Measurements from ENCODE around the gene MEGF11. TPM values are rescaled to one million over a fixed set of nuclear protein-coding genes. Genes with fewer than 3 reads are reported as not detected.

MEGF11 gene
- total RNA-seq, 1 experiment from 2014 or later: 2.3 TPM

DNA sequence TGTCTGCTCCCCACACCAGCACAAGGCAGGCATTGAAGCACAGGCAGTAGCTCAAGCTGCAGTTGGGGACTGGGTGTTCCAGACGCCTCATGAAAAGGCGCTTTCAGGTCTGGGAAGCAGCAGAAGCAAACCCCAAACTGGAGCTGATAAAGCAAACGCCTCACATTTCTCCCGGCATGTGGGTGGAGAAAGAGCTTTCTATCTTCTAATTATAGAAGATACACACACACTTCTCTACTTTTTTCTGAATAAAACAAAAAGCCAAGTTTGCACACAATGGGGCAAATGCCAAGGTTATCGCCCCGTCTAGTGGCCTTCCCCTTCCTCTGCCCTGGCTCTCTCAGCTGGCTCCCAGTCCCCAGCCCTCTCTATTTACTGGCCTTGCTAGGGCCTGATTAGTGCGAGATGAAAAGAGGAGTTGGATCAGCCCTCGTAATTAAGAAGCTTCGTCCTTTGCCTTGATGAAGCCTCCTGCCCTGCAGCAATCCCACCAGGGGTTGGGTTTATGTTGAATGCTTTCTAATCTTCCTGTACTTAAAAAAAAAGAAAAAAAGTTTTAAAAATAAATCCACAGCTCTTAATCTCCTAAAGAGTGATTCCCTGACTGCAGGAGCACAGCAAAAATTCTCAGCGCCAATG is 120.2 kb downstream of the MEGF11 start:
- intact Hi-C loops (cut with micrococcal nuclease): no loop called here
- ATAC-seq (no peak), DNase-seq (ENCODE audit: low read depth, low spot score) (no peak)
- Histone ChIP-seq H3K27me3 (ENCODE audit: insufficient read depth, low read length) (0 out of 2 replicates have a peak, but pooled peaks cover 6% of the 10 kb centered on the region), H3K4me3 (replicated peaks in 1 of 2; ENCODE audit: low read depth in 1 of 2, low read length in 2 of 2) (no peak overlapping the region), H3K9me3 (ENCODE audit: control insufficient read depth in 1 of 2, insufficient read depth in 1 of 2, low read depth in 1 of 2, low read length in 2 of 2) (no peaks in the 10 kb centered on the region), H3K9me2 (ENCODE audit: insufficient read depth) (no peaks in the 10 kb centered on the region), H4K20me1 (ENCODE audit: insufficient read depth) (no peaks in the 10 kb centered on the region), H3K27ac (ENCODE audit: low read depth, low read length) (no peak overlapping the region), H3K36me3 (ENCODE audit: control insufficient read depth in 1 of 2, insufficient read depth in 2 of 2, low read length in 2 of 2) (no peaks in the 10 kb centered on the region), H3K4me2 (ENCODE audit: low read length) (no peak overlapping the region), H3K79me2 (ENCODE audit: insufficient read depth, low read length) (no peaks in the 10 kb centered on the region), H2AFZ (ENCODE audit: low read depth, low read length, poor library complexity, severe bottlenecking) (no peak overlapping the region), H3K9ac (ENCODE audit: low read length) (no peak overlapping the region), H3K4me1 (ENCODE audit: control insufficient read depth in 1 of 2, insufficient read depth in 2 of 2, low read length in 2 of 2) (no peaks in the 10 kb centered on the region)
- ChIA-PET RAD21 (ENCODE audit: low non-redundant PET in 1 of 2, low total read pairs in 2 of 2, uncharacterized antibody in 2 of 2, unreplicated experiment in 2 of 2) (no interaction called here), CTCF (no interaction called here), POLR2A (interaction anchor here (0.6 kb wide), 1 partner anchor 231 kb away, joined by 3 read pairs; no protein-coding TSS in a partner anchor)
- TF ChIP-seq EZH2phosphoT487 (IDR thresholded peaks at IDR 0.05; ENCODE audit: borderline replicate concordance): no peak
- no peak for TF ChIP-seq EGR1 (IDR thresholded peaks at IDR 0.05; ENCODE audit: low read depth)
- no peak for TF ChIP-seq RAD21 (IDR thresholded peaks at IDR 0.05; ENCODE audit: low read depth)
- no peak for TF ChIP-seq SRF (IDR thresholded peaks at IDR 0.05; ENCODE audit: low read depth)
- TF ChIP-seq CBX3 (IDR thresholded peaks at IDR 0.05; ENCODE audit: low read depth): no peak
- no TSS peak for BruUV-seq (replicated peaks)

DNA sequence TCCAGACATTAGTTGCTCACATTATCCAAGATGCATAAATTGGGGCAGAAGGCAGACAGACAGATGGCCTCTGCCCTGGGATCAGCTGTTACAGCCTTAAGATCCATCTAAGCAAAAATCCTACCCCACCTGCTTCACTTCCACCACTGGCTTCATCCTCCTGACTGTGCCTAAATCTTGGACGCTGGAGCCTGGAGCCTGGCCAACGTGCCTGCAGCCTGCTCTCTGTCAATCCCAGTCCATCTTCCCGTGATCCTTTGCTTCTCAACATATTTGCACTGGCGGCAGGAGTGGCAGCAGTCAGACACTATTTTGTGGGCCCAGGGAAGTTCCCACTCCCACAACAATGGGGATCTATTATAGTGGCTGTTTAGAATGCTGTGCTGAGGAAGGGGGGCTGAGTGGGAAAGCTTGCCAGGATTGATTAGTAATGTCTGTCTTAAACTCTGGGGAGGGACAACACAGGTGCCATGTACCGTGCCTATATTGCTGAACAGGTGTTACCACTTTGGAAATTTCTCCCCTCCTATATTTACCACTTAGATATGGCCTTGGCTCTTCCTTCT is 121.2 kb downstream of the MEGF11 start:
- Histone ChIP-seq H3K27ac (ENCODE audit: low read depth, low read length) (no peak overlapping the region), H3K4me1 (ENCODE audit: control insufficient read depth in 1 of 2, insufficient read depth in 2 of 2, low read length in 2 of 2) (no peaks in the 10 kb centered on the region), H3K9me3 (ENCODE audit: control insufficient read depth in 1 of 2, insufficient read depth in 1 of 2, low read depth in 1 of 2, low read length in 2 of 2) (no peaks in the 10 kb centered on the region), H4K20me1 (ENCODE audit: insufficient read depth) (no peaks in the 10 kb centered on the region), H3K4me3 (replicated peaks in 1 of 2; ENCODE audit: low read depth in 1 of 2, low read length in 2 of 2) (no peak overlapping the region), H3K36me3 (ENCODE audit: control insufficient read depth in 1 of 2, insufficient read depth in 2 of 2, low read length in 2 of 2) (no peaks in the 10 kb centered on the region), H3K4me2 (ENCODE audit: low read length) (no peak overlapping the region), H3K27me3 (ENCODE audit: insufficient read depth, low read length) (0 out of 2 replicates have a peak, but pooled peaks cover 6% of the 10 kb centered on the region), H2AFZ (ENCODE audit: low read depth, low read length, poor library complexity, severe bottlenecking) (no peak overlapping the region), H3K9ac (ENCODE audit: low read length) (no peak overlapping the region), H3K79me2 (ENCODE audit: insufficient read depth, low read length) (no peaks in the 10 kb centered on the region), H3K9me2 (ENCODE audit: insufficient read depth) (no peaks in the 10 kb centered on the region)
- intact Hi-C loops (cut with micrococcal nuclease): no loop called here
- ATAC-seq (no peak), DNase-seq (ENCODE audit: low read depth, low spot score) (no peak)
- CTCF ChIA-PET: no interaction called here
- RAD21 ChIA-PET (ENCODE audit: low non-redundant PET in 1 of 2, low total read pairs in 2 of 2, uncharacterized antibody in 2 of 2, unreplicated experiment in 2 of 2): no interaction called here
- POLR2A ChIA-PET: no interaction called here
- BruUV-seq (replicated peaks): no TSS peak
- TF ChIP-seq YY1 (IDR thresholded peaks at IDR 0.05; ENCODE audit: extremely low read depth, insufficient replicate concordance, low read depth, low read length): no peak
- no peak for TF ChIP-seq POLR2A (IDR thresholded peaks at IDR 0.05; ENCODE audit: borderline replicate concordance, extremely low read depth, insufficient read depth, insufficient read length)
- no peak for TF ChIP-seq POLR2AphosphoS5 (IDR thresholded peaks at IDR 0.05; ENCODE audit: low read depth, low read length)
- no peak for TF ChIP-seq CBX3 (IDR thresholded peaks at IDR 0.05; ENCODE audit: low read depth)
- TF ChIP-seq, protein P1, sequence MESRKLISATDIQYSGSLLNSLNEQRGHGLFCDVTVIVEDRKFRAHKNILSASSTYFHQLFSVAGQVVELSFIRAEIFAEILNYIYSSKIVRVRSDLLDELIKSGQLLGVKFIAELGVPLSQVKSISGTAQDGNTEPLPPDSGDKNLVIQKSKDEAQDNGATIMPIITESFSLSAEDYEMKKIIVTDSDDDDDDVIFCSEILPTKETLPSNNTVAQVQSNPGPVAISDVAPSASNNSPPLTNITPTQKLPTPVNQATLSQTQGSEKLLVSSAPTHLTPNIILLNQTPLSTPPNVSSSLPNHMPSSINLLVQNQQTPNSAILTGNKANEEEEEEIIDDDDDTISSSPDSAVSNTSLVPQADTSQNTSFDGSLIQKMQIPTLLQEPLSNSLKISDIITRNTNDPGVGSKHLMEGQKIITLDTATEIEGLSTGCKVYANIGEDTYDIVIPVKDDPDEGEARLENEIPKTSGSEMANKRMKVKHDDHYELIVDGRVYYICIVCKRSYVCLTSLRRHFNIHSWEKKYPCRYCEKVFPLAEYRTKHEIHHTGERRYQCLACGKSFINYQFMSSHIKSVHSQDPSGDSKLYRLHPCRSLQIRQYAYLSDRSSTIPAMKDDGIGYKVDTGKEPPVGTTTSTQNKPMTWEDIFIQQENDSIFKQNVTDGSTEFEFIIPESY (IDR thresholded peaks at IDR 0.05; ENCODE audit: extremely low read depth, insufficient replicate concordance, low read length): no peak
- no peak for TF ChIP-seq EZH2 (IDR thresholded peaks at IDR 0.05)
- TF ChIP-seq FOSL1 (IDR thresholded peaks at IDR 0.05; ENCODE audit: low read depth): no peak
- no peak for TF ChIP-seq ELF1 (IDR thresholded peaks at IDR 0.05; ENCODE audit: borderline replicate concordance, low read depth)
- TF ChIP-seq SP1 (IDR thresholded peaks at IDR 0.05; ENCODE audit: low read depth): no peak
- TF ChIP-seq EZH2phosphoT487 (IDR thresholded peaks at IDR 0.05; ENCODE audit: borderline replicate concordance): no peak
- TF ChIP-seq EGR1 (IDR thresholded peaks at IDR 0.05; ENCODE audit: low read depth): no peak
- TF ChIP-seq RAD21 (IDR thresholded peaks at IDR 0.05; ENCODE audit: low read depth): no peak
- no peak for TF ChIP-seq TCF7L2 (IDR thresholded peaks at IDR 0.05; ENCODE audit: borderline replicate concordance, extremely low read depth, insufficient read depth, insufficient read length)
